ENCODE results near the gene SECTM1. TPM values are rescaled to one million over a fixed set of nuclear protein-coding genes. Genes with fewer than 3 reads are reported as not detected.
"Not testable (repeated sequence)": the region's sequence is repeated elsewhere in the genome, so short reads cannot be mapped to it uniquely, and the experiment has no call there.

Gene SECTM1
- total and polyA plus RNA-seq, 4 experiments from 2014 or later = 2.2 to 6.1 (median 4.8) TPM

- Mint-ChIP-seq H3K27ac (peak overlapping the region in 1 of 7 donors; percentile 74), H3K27me3 (peaks cover 22 to 31% of the 10 kb centered on the region in 2 donors), H3K4me3 (peak overlapping the region in 5 of 8 donors; percentile 11 to 72 (median 26)), H3K4me1 (peaks cover 3 to 21% (median 8%) of the 10 kb centered on the region in 4 donors)
- peaks cover 14% of the 10 kb centered on the region for H3K4me1 ChIP-seq (ENCODE audit: insufficient read depth, low read length)
- H3K4me3 ChIP-seq (ENCODE audit: low read length in 2 of 2); H3K36me3 ChIP-seq (ENCODE audit: insufficient read depth, low read length); H3K9me3 Mint-ChIP-seq; H3K9me3 ChIP-seq (ENCODE audit: control insufficient read depth in 1 of 2, low read length in 2 of 2); H3K27me3 ChIP-seq (ENCODE audit: insufficient read depth, low read length); DNase-seq; intact Hi-C loops (cut with micrococcal nuclease); H3K36me3 Mint-ChIP-seq; H3K27ac ChIP-seq (ENCODE audit: low read depth, low read length): not testable (repeated sequence)
- CTCF ChIA-PET (ENCODE audit: partially characterized antibody) = interaction anchor here (0.9 kb wide), 1 partner anchor 10 kb away, joined by 3 read pairs; no protein-coding TSS in a partner anchor
- POLR2A ChIA-PET (ENCODE audit: partially characterized antibody) = interaction anchor here (0.7 kb wide), 1 partner anchor 378 kb away, joined by 3 read pairs; no protein-coding TSS in a partner anchor
Observed at GRCh38 chr17:82373072-82373452, 39.5 kb upstream of the SECTM1 start.

- peak overlapping the region in 5 of 8 donors; percentile 26 to 77 (median 67) for H3K4me3 Mint-ChIP-seq
- CTCF ChIA-PET (ENCODE audit: partially characterized antibody) = interaction anchor here (0.9 kb wide), 1 partner anchor 9 kb away, joined by 3 read pairs; no protein-coding TSS in a partner anchor
Observed at GRCh38 chr17:82372249-82373071, 38.9 kb upstream of the SECTM1 start.

GRCh38 chr17:82371333-82372248 lies 38.0 kb upstream of the SECTM1 start, which contains the start of gene UTS2R:
TSS of gene UTS2R (plus strand) at chr17:82371765. CDS start at chr17:82374325, 2,560 bp downstream.
- H3K27me3 Mint-ChIP-seq = peaks cover 22 to 32% of the 10 kb centered on the region in 2 donors
- peaks cover 9% of the 10 kb centered on the region for H3K27me3 ChIP-seq (ENCODE audit: insufficient read depth, low read length)
- intact Hi-C loops (cut with micrococcal nuclease) = no loop called here

More at GRCh38 chr17:82372249-82373071, 38.9 kb upstream of the SECTM1 start:
- peaks cover 14% of the 10 kb centered on the region for H3K4me1 ChIP-seq (ENCODE audit: insufficient read depth, low read length)
- H3K9me3 ChIP-seq (ENCODE audit: control insufficient read depth in 1 of 2, low read length in 2 of 2) = no peaks in the 10 kb centered on the region
- DNase-seq = no peak
- Mint-ChIP-seq H3K36me3 (no peaks in the 10 kb centered on the region), H3K27me3 (peaks cover 22 to 34% of the 10 kb centered on the region in 2 donors), H3K27ac (peak overlapping the region in 1 of 7 donors; percentile 74), H3K9me3 (no peaks in the 10 kb centered on the region), H3K4me1 (peaks cover 3 to 21% (median 8%) of the 10 kb centered on the region in 4 donors)
- no peaks in the 10 kb centered on the region for H3K36me3 ChIP-seq (ENCODE audit: insufficient read depth, low read length)
- peaks cover 9% of the 10 kb centered on the region for H3K27me3 ChIP-seq (ENCODE audit: insufficient read depth, low read length)
- POLR2A ChIA-PET (ENCODE audit: partially characterized antibody) = interaction anchor here (0.7 kb wide), 1 partner anchor 378 kb away, joined by 3 read pairs; no protein-coding TSS in a partner anchor
- intact Hi-C loops (cut with micrococcal nuclease) = no loop called here
- no peak overlapping the region for H3K27ac ChIP-seq (ENCODE audit: low read depth, low read length)
- H3K4me3 ChIP-seq (ENCODE audit: low read length in 2 of 2) = no peak overlapping the region

GRCh38 chr17:82370471-82371332 lies 37.1 kb upstream of the SECTM1 start:
- Histone ChIP-seq H3K36me3 (ENCODE audit: insufficient read depth, low read length) (no peaks in the 10 kb centered on the region), H3K9me3 (ENCODE audit: control insufficient read depth in 1 of 2, low read length in 2 of 2) (no peaks in the 10 kb centered on the region), H3K27ac (ENCODE audit: low read depth, low read length) (no peak overlapping the region), H3K4me3 (ENCODE audit: low read length in 2 of 2) (peak overlapping the region; percentile 36 to 51), H3K4me1 (ENCODE audit: insufficient read depth, low read length) (peaks cover 14% of the 10 kb centered on the region), H3K27me3 (ENCODE audit: insufficient read depth, low read length) (peaks cover 9% of the 10 kb centered on the region)
- ChIA-PET CTCF (ENCODE audit: partially characterized antibody) (interaction anchor here (0.6 kb wide), 1 partner anchor 180 kb away, joined by 3 read pairs; no protein-coding TSS in a partner anchor), POLR2A (ENCODE audit: partially characterized antibody) (no interaction called here)
- H3K36me3 Mint-ChIP-seq = no peaks in the 10 kb centered on the region
- peaks cover 3 to 21% (median 8%) of the 10 kb centered on the region in 4 donors for H3K4me1 Mint-ChIP-seq
- H3K4me3 Mint-ChIP-seq = peak overlapping the region; percentile 73 to 86 (median 80)
- peak in 1 of 5 donors; percentile 23 for DNase-seq
- H3K27ac Mint-ChIP-seq = no peak overlapping the region
- H3K9me3 Mint-ChIP-seq = no peaks in the 10 kb centered on the region
- intact Hi-C loops (cut with micrococcal nuclease) = no loop called here
- H3K27me3 Mint-ChIP-seq = peaks cover 18 to 28% of the 10 kb centered on the region in 2 donors

More at GRCh38 chr17:82371333-82372248, 38.0 kb upstream of the SECTM1 start, which contains the start of gene UTS2R:
- no peaks in the 10 kb centered on the region for H3K9me3 Mint-ChIP-seq
- Histone ChIP-seq H3K4me1 (ENCODE audit: insufficient read depth, low read length) (peaks cover 14% of the 10 kb centered on the region), H3K36me3 (ENCODE audit: insufficient read depth, low read length) (no peaks in the 10 kb centered on the region), H3K27ac (ENCODE audit: low read depth, low read length) (no peak within 1 kb of the TSS), H3K4me3 (ENCODE audit: low read length in 2 of 2) (peak within 1 kb of the TSS; percentile 36 to 51), H3K9me3 (ENCODE audit: control insufficient read depth in 1 of 2, low read length in 2 of 2) (no peaks in the 10 kb centered on the region)
- ChIA-PET POLR2A (ENCODE audit: partially characterized antibody) (no interaction called here), CTCF (ENCODE audit: partially characterized antibody) (no interaction called here)
- no peak within 1 kb of the TSS for H3K27ac Mint-ChIP-seq
- H3K4me3 Mint-ChIP-seq = peak within 1 kb of the TSS; percentile 73 to 86 (median 80)
- H3K4me1 Mint-ChIP-seq = peaks cover 3 to 21% (median 8%) of the 10 kb centered on the region in 4 donors
- no peaks in the 10 kb centered on the region for H3K36me3 Mint-ChIP-seq
- no peak for DNase-seq

- Histone ChIP-seq H3K4me1 (ENCODE audit: insufficient read depth, low read length) (peaks cover 14% of the 10 kb centered on the region), H3K9me3 (ENCODE audit: control insufficient read depth in 1 of 2, low read length in 2 of 2) (no peaks in the 10 kb centered on the region), H3K27ac (ENCODE audit: low read depth, low read length) (no peak overlapping the region), H3K27me3 (ENCODE audit: insufficient read depth, low read length) (peaks cover 9% of the 10 kb centered on the region), H3K36me3 (ENCODE audit: insufficient read depth, low read length) (no peaks in the 10 kb centered on the region), H3K4me3 (ENCODE audit: low read length in 2 of 2) (no peak overlapping the region)
- Mint-ChIP-seq H3K9me3 (no peaks in the 10 kb centered on the region), H3K4me1 (peaks cover 3 to 21% (median 8%) of the 10 kb centered on the region in 4 donors), H3K27me3 (peaks cover 16 to 27% of the 10 kb centered on the region in 2 donors), H3K4me3 (no peak overlapping the region), H3K27ac (no peak overlapping the region), H3K36me3 (no peaks in the 10 kb centered on the region)
- intact Hi-C loops (cut with micrococcal nuclease) = no loop called here
- ChIA-PET CTCF (ENCODE audit: partially characterized antibody) (interaction anchor here (0.7 kb wide), 1 partner anchor 303 kb away, joined by 3 read pairs; no protein-coding TSS in a partner anchor), POLR2A (ENCODE audit: partially characterized antibody) (no interaction called here)
- DNase-seq = no peak
Observed at GRCh38 chr17:82369211-82369610, 35.6 kb upstream of the SECTM1 start.

- Mint-ChIP-seq H3K4me1 (peaks cover 3 to 18% (median 8%) of the 10 kb centered on the region in 4 donors), H3K4me3 (no peak overlapping the region), H3K27ac (no peak overlapping the region), H3K9me3 (no peaks in the 10 kb centered on the region), H3K36me3 (no peaks in the 10 kb centered on the region), H3K27me3 (peaks cover 13 to 21% of the 10 kb centered on the region in 2 donors)
- Histone ChIP-seq H3K27me3 (ENCODE audit: insufficient read depth, low read length) (peaks cover 6% of the 10 kb centered on the region), H3K36me3 (ENCODE audit: insufficient read depth, low read length) (no peaks in the 10 kb centered on the region), H3K9me3 (ENCODE audit: control insufficient read depth in 1 of 2, low read length in 2 of 2) (no peaks in the 10 kb centered on the region), H3K4me1 (ENCODE audit: insufficient read depth, low read length) (peaks cover 14% of the 10 kb centered on the region), H3K4me3 (ENCODE audit: low read length in 2 of 2) (no peak overlapping the region), H3K27ac (ENCODE audit: low read depth, low read length) (no peak overlapping the region)
- POLR2A ChIA-PET (ENCODE audit: partially characterized antibody) = no interaction called here
- no peak for DNase-seq
- intact Hi-C loops (cut with micrococcal nuclease) = no loop called here
- CTCF ChIA-PET (ENCODE audit: partially characterized antibody) = no interaction called here
Observed at GRCh38 chr17:82367724-82368524, 34.4 kb upstream of the SECTM1 start.
